T-helper 2 cell treated with Interferon-gamma antibody and Interleukin-4, amounts not matched to agents 100 ng/mL and 5 ng/mL, for 36 hours (primary cell): ENCODE data around the gene ADCY2. TPM values are rescaled to one million over a fixed set of nuclear protein-coding genes. Genes with fewer than 3 reads are reported as not detected.

Experiments used
- intact Hi-C: fragments of 100-400 bp; cut with micrococcal nuclease; formaldehyde crosslinking; loops from one replicate; pipeline ENCODE4 v1.15.1; 2023
- total RNA-seq: library from RNA; stranded (reverse); gene quantifications from 2 replicates; pipeline ENCODE4 v1.2.3, GENCODE V29; 2022

ADCY2 gene
- total RNA-seq, 1 donor from 2014 or later: not detected

DNA sequence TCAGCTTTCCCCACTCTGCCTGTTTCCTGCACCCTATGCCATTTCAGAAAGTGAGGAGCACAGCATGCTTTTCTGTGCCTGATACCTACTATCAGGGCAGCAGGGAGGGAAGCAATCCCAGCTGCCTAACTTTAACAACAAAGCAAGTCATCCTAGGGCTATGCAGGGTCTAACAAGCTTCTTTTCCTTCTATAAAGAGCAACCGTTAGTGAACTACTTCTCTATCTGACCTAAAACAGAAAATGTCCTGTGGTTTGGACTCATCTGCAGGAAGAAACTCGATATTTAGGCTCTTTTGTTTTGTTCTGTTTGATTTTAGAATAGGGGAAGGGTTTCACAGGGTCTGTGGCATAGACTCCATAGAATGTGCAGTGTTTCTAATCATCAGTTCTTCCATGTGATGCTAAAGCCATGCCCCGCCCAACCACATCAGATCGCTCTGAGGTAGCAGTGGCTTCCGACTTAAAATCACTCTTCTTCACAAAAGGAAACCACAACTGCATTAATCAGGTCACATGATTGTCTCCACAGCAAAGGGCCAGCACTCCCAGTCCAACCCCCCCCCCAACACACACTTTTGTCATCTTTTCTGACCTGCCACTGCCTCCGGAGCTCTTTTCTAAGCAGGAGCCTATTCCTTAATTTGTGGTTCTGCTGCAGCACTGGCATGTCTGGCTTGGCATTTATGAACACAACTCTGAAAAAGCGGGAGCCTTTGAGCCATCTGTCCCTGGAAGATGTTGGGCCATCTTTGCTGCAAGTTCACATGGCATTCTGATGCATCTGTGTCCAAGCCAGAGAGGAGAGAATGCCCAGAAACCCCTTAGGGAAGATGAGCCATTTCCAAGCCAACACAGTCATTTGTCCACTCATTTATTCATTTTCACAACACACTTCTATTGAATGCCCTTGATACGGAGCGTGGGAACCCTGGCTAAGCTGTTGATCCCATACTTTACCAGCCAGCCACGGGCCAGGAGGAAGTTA, 383.4 kb downstream of the ADCY2 start:
- intact Hi-C loops: no loop called here

DNA sequence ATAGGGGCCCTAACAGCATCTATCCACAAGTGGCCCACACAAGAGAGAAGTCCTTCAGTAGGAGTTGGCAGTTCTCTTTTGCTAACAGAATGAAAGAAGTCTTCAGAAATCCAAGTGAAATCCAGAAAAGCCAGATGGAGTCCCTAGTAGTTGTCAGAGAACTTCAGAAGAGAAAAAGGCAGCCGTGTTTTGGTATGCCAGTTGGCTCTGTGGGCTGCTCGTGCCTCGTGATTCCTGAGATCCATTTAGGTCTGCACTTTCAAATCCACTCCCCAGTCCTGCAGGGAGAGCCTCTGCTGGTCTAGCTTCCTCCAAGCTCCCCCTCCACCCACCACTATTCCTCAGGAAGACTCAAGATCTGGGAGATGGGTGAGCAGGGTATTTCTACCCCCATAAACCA, 386.0 kb downstream of the ADCY2 start:
- intact Hi-C loops: no loop called here

DNA sequence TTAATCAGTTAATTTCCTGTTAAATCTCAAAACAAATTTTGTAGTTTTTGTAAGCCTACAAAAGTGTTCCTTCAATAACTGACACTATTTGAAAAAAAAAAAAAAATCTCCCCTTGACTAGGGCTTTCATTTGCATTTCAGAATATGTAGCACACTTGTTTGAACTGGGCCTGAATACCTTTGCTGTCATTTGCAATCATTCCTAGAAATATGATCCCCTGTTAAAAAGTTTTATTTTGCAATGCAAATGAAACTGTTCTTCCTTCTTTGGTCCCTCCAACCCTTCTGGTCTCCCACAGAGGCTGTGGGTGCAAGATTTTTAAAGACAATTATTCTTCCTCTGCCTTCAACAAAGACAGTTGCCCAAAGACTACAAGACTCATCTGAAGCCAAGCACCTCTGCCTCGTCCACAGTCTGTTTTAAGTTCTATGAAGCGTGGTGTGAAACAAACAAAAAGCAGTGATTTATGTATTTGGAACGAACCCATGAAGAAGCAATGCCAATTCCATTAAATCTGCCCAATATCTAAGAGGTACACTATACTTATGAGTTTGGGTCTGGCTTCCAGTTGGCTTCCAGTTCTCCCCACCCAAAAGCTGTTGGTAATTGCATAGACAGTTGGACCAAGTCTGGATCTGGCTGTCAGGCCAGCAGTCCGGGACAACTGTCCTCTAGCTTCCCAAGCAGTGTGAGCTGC, 388.9 kb downstream of the ADCY2 start:
- intact Hi-C loops: no loop called here

DNA sequence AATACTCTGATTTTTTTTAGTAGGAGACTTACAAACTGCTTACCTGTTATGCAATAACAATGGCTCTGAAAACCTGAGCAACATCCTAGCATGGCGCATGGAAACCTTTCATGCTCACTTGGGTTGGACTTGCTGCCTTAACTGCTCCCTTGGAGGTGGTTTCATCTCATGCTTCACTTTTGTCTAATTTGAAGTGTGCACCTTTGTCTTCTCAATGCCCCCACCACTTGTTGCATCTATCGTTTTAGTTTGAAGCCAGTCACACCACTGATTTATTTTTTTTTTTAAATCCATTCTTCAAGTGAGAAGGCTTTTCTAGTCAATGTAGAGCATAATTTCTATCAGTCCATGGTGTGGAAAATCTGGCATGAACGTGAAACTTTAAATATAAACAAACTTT, 391.8 kb downstream of the ADCY2 start:
- intact Hi-C loops: no loop called here

DNA sequence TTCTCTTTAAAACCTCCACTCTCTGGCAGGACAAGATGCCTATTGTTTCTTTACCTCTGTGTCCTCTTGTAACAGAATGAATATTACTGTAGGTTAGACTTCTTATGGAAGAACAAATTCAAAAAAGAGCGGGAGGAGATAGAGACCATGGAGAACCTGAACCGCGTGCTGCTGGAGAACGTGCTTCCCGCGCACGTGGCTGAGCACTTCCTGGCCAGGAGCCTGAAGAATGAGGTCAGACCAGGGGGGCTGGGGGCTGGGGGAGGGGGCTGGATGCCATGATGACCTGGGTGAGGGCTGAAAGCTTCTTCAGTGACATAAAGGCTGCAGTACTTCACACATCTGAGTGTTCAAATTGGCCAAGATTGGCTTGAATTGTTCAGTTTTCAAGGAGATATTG, 393.6 kb downstream of the ADCY2 start:
- intact Hi-C loops: no loop called here

DNA sequence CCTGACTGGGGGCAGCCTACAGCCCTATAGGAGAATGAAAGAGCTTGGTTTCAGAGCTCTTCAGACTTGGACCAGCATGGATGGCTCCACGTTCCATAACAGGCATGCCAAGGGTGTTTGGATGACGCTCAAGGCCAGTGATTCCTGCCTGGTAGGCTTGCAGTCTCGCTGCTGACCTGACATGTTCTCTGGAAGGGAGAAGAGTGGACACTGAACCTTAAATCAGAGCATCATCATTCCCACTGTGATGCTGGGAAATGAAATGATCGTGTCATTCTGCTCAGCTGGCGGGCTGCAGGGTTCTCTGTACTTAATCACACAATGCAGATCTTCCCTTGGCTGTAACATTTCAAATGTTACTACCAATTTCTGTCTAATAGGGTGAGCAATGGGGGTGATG, 398.0 kb downstream of the ADCY2 start:
- intact Hi-C loops: no loop called here

DNA sequence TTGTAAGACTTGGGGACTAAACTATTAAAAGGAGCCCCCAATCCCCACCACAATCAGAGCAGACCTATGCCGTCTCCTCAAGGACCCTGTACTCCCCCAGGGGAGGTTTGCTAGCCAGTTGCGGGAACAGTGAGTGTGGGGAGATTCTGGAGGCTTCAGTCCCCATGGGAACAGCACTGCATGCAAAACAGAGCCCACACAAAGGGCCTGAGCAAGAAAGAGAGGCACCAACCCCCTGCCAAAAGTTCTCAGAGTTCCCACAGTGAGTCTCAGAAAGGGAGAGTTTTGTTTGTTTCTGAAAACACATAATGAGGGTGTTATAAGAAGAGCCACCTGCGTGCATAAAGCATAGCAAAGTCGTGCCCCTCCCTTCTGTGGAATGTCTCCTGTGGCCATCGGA, 398.4 kb downstream of the ADCY2 start:
- intact Hi-C loops: no loop called here

DNA sequence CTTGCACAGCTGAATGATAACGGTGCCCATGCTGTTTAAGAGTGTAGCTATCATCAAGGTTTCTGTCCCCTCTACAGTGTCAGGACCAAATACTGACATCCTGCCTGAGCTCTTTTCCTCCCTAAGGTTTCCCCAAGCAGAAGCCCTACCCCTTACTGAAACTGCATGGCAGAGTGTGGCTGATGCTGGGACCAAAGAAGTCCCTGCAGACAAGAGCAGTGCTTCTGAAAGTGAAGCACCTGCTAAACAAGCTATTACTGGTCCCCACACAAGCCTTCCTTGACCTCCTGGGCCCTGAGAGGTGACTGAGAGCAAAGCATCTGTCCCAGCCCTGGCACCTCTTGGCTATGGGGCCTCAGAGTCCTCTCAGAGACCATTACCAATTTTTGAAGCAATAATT, 398.9 kb downstream of the ADCY2 start:
- intact Hi-C loops: no loop called here

DNA sequence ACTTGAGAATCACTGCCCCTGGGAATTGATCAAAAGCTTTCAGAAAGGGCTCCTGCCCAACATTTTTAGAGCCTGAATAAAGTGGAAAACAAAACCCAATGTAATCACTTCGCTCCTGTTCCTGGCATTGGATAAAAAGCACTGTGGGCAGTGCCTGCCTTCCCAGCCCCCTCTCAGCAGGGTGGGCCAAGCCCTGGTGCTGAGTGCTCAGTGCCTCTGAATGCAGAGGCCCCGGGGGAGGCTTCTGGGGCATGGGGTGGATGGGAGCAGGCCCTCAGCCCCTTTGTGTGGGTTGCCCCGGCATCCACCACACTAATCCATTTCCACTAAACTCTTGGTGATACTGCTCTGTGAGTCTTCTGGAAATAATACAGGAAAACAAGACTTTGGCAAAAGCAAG, 399.4 kb downstream of the ADCY2 start:
- intact Hi-C loops: no loop called here

DNA sequence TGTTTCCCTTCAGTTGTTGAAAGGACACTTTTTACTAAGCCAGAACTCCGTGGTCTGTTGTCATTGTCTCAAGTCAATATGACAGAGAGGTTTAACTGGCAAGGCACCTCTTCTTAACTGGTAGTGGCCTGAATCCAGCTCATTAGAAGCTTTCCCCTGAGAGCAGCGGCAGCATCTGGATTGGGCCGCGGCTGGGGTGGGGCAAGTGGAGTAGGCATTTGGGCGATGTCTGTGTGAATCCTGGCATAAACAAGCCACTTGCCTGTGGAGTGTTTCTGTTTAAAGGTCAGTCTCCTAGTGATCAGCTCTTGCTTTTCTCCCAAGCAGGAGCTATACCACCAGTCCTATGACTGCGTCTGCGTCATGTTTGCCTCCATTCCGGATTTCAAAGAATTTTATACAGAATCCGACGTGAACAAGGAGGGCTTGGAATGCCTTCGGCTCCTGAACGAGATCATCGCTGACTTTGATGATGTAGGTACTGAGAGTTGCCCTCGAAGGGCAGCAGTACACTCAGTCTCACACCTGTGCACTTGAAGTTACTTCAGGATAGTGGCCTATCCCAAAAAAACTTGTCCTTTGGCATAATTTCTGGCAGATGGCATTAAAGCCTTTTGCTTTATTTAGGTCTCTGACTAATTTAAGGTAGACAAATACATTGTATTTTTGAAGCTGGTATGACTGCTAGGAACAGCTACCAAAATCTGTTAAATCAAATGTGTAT, 406.1 kb downstream of the ADCY2 start:
- intact Hi-C loops: no loop called here

DNA sequence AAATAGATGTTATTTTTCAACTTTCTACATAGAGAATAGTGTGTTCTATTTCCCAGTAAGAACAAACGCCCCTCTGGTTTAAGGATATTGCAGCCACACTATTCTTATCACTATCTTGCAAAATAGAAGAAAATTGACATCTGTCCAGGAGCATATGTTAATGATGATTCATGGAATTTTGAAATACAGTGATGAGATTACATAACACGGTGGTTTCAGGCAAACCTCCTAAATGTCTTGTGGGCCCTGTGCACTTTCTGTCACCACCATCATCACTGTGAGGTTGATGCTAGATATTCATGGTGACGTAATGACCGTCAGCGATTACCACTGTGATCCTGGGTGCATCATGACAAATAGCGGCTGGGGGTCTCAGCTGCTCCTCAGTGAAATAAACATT, 406.9 kb downstream of the ADCY2 start:
- intact Hi-C loops: no loop called here

DNA sequence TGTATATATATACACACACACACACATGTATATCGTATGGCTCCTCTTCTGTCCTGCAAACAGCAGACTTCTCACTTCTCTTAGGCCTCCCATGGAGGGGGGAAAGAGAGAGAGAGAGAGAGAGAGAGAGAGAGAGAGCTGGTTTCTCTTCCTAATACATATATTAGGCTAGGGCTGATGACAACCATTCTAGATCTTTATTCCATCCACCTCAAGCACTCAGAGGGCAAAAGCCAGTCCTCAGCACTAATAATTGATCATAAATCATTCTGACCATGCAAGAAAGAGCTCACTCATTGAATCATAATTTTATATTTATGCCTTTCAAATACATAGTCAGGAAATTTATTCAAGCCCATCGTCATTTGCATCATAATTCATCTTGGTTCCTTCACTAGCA, 408.0 kb downstream of the ADCY2 start:
- intact Hi-C loops: no loop called here

DNA sequence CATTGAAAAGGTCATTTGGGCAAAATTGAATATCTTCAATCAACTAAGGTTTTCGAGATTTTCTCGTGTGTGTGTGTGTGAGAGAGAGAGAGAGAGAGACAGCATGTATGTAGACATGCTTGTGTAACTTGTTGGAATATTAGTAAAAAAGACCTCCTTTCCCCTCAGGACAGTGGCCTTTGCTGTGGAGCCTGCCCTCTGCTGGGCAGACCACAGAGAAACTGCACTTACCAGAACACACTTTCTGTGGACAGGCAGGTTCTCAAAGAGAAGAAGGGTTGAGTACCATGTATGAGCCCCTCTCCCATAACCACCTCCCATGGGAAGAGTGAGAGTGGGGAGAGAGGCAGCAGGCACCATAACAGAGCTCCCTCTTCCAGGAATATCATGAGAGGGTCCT, 409.4 kb downstream of the ADCY2 start:
- intact Hi-C loops: no loop called here

DNA sequence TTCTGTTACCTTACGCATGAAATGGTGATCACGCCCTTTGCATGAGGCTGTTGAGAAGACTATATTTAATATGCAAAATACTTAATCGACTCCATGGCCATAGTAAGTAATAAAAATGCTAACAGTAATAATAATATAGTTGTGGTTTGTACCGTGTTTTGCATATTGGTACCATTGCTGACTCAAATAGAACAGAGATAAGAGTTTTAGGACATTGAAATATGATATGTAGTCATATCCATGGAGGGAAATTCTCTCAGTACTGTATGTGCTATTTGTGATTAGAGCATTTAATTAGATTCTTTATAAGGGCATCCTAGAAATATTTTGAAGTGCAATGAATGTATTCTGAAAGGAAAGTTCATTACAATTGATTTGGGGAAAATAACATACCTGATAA, 413.1 kb downstream of the ADCY2 start:
- intact Hi-C loops: no loop called here

DNA sequence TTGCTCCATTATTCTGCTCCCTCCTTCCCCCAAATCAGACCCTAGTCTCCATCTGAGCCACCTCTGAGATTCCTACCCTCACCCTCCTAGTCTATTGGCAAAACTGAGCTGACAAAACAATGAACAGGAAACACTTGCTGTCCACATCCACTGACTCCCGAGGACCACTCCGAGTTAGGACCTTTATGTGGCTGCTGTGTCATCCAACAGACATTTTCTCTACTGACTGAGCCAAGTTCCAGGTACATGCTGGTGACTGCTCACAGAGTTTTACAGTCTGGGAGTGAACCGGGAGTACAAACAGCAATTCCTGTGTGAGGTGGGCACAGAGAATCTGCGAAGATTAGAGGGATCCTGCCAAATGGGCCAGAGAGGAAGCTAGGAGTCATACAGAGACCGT, 415.8 kb downstream of the ADCY2 start:
- intact Hi-C loops: no loop called here

DNA sequence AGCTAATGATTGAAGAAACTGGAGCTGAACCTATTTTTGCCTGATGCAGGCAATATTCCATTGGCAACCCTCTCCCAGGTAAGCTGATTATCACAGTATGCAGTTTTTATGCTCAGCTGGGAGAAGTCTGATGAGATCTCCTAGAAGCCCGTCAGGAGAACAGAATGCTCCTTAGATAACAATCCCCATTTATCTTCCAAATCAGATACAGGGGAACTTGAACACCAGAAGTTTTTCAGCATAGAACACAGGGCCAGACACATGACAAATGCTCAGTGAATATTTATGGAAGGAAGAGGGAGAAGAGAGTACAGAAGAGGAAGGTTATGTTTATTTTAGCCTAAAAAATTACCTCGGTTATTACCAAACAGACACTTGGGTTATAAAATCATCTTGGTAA, 417.1 kb downstream of the ADCY2 start:
- intact Hi-C loops: no loop called here

DNA sequence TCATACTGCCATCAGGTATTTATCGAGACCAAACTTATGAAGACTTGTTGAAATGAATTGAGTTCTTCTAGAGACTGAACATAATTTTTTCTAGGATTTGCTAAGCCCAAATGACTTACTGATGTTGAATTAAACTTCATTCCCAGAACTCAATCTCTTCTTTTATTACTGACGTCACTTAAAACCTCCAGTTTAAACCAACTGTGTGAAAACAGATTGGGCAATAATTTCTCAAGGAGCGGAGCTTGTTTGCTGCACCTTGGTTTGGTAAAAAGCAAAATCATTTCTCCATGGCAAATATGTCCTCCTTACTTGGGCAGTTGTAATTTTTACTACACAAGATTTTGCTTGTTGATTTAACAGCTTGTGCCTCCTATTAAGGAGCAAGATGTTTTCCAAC, 417.6 kb downstream of the ADCY2 start:
- intact Hi-C loops: no loop called here

DNA sequence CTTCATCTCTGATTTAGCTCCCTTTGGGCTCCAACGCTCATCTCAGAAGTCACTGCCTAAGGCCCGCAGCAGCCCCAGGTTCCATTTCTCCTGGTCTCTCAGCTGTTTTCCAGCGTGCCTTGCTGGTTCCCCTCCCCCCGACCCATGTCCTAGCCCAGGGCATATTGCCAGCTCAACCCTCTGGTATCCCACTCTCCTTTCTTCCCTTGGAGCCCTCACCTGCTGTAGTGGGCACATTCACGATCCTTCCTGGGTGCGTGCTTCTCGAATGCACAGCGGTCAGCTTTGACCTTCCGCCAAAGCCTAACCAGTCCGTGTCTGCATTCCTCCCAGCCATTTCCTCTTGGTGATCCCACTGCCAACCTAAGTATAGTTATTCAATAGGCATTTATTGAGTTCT, 418.9 kb downstream of the ADCY2 start:
- intact Hi-C loops: loop anchor here (5.0 kb wide), 1 partner anchor 42 kb away; no protein-coding TSS in a partner anchor

DNA sequence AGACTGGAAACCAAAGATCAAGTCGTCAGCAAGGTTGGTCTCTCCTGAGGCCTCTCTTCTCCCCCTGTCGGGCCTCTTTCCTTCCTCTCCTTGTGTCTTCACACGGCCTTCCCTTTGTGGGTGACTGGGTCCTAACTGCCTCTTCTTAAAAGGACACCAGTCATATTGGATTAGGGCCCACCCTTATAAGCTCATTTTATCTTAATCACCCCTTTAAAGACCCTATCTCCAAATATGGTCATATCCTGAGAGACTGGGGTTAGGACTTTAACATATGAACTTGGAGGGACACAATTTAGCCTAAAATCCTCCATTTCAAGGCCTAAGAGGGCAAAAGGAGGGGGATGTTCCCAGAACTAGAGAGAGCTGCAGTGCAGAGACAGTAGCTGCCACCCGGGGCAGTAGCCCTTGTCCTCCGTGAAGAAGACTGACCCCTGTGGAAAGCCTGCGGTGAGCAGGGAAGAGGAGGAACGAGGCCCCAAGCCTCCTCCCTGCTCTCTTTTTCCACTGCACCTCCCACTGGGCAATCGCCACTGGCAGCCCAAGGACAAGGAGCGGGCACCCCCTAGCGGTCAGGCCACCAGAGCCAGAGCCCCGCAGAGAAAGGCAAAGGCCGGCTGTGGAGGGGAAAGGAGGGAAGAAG, 420.1 kb downstream of the ADCY2 start:
- intact Hi-C loops: loop anchor here (2.0 to 5.0 kb wide), 2 partner anchors 41 to 555 kb away; no protein-coding TSS in a partner anchor

DNA sequence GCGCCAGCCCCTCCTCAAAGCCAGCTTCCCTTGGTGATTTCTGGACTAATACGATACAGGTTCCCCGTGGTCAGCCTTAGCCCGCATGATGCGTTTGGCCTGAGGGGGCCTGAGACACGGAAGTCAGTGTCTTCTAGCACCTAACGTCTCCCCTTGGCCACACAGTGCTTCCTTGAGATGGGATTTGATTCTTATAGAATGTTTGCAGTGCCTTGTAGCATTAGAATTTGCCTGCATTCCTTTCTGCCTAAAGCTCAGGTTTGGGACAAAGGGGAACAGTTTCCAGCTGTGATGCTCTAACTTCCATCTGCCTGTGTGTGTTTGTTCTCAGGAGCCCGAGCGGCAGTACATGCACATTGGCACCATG, 420.6 kb downstream of the ADCY2 start:
- intact Hi-C loops: loop anchor here (2.0 to 5.0 kb wide), 2 partner anchors 41 to 556 kb away; no protein-coding TSS in a partner anchor

DNA sequence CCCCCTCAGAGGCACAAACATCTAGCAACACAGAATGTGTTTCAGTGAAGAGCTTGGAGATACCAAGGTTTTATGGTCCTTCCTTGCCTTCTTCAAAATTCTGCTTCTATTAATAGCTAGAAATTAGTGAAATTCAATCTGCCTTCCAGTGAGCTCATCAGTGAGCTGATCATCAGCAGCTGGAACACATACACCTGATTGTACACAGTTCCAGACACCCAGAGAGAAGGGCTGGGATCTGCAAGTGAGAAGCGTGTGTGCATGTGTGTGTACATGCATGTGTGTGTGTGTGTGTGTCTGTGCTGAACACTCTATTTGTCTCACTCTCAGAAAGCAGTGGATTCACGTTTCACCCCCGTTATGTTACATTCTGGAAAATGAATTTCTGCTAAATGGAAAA, 426.5 kb downstream of the ADCY2 start:
- intact Hi-C loops: no loop called here
